Measurements from ENCODE around the gene TSPEAR.

The TSPEAR gene

DNA sequence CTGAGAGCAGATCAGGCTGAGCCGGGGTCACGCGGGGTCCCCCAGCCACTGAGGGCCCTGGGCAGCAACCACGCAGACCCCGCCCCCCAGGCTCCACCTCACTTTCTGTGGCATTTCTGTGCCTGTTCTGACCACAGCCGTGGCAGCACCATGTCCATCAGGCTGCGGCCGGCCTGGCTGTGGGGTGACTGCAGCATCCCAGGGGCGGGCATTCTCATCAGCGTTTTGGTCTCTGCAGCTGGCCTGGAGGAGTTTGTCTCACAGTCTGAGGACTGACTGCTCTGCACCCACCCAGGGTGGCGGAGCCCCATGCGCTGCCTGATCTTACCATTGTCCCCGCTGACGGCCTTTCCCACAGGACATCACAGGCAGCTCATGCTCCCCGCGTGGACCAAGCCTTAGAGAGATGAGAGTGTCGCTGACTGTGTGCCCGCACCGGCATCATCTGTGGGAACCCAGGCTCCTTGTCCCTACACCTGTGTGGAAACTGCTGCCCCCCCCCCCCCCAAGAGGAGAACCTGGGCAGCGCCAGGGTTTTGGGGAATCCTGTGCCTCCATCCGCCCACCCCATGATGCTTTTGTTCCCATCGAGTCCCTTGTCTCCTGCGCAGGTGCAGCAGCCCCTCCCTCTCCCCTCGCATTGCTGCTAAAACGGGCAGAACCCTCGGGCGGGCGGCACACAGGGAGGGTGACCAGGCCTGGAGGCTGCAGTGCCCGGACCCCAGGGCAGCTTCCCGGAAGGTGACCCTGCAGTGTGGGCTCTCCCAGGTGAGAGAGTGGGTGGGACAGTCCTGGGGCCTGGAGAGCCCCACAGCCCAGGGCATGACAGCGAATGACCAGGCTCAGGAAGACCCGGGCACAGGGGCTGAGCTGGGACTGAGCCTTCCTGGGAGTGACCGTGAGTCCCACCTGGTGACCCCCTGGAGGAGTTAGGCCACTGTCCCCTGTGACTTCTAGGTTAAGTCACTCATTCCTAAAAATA lies 173.2 kb downstream of the TSPEAR start:
- no peak for FAIRE-seq

DNA sequence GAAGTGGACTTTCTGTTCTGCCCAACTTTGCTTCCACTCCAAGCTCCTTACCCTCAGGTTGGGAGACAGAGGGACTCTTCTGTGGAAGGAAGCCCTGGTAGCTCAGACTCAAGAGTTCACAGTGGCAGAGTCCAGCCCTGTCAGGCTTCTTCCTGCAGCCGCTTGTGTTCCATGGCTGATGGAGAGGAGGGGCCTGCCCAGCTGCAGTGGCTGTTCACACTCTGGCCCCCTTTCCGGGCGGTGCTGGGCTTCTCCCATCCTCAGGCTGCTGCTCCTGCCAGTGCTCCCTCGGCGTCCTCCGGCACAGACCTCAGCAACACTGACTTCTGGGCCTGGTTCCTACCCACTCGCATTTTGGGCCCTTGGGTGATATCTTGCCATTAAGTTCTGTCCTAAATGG lies 175.4 kb downstream of the TSPEAR start:
- no peak for FAIRE-seq

DNA sequence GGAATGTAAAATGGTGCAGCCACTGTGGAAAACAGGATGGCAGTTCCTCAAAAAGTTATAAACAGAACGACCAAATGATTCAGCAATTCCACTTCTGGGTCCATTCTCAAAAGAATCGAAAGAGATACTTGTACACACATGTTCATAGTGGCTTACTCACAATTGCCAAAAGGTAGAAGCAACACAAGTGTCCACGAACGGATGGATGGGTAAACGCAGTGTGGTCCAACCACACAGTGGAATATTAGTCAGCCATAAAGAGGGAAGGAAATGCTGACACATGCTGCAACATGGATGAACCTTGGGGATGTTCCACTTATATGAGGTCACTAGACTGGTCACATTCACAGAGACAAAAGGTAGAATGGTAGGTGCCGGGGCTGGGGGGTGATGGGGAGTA lies 176.7 kb downstream of the TSPEAR start:
- no peak for FAIRE-seq

DNA sequence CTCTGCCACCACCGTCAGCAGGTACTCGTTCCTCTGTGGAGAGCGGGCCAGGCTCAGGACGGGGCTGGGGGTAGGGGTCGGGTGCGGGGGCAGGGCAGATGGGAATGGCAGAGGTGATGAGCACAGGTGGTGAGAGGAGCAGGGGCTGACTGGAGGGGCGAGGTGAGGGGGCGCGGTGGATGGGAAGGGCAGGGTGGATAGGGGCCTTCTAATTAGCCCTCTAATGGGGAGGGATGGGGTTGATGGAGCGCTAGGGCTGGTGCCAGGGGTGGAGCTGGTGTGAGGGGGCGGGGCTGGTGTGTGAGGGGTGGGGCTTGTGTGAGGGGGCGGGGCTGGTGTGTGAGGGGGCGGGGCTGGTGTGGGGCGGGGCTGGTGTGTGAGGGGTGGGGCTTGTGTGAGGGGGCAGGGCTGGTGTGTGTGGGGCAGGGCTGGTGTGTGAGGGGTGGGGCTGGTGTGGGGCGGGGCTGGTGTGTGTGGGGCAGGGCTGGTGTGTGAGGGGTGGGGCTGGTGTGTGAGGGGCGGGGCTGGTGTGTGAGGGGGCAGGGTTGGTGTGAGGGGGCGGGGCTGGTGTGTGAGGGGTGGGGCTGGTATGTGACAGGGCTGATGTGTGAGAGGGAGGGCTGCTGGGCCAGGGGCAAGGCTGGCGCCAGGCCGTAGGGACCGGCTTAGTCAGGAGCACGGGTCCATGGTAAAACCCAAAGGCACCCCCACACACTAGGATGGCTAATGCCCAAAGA lies 177.3 kb downstream of the TSPEAR start:
- FAIRE-seq = no peak

DNA sequence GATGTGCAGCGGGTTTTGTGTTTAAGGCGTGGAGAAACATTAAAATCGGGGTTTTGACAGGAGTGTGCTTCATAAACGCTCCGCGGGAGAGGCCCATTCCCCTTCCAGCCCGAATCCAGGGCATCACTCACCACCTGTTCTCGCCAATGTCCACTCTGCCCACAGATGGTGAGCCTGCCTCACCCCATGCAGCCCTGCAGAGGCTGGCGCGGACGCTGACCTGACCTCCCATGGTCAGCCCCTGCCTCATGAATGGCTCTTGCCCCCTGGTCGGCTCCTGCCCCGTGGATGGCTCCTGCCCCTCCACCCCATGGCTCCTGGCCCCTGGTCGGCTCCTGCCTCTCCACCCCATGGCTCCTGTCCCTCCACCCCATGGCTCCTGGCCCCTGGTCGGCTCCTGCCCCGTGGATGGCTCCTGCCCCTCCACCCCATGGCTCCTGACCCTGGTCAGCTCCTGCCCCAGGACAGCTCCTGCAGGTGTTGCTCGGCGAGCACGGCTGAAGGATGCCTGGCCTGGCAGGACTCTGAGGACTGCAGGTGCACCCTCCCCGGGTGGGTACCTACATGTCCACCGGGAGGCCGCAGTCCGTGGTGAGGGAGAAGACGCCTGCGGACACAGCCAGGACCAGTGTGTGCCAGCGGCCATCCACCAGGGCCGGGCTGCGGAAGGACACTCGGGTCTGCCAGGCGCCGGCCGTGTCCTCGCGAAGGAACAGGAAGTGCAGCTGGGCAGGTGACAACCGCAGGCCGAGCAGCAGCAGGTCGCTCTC lies 178.1 kb downstream of the TSPEAR start:
- FAIRE-seq = no peak

DNA sequence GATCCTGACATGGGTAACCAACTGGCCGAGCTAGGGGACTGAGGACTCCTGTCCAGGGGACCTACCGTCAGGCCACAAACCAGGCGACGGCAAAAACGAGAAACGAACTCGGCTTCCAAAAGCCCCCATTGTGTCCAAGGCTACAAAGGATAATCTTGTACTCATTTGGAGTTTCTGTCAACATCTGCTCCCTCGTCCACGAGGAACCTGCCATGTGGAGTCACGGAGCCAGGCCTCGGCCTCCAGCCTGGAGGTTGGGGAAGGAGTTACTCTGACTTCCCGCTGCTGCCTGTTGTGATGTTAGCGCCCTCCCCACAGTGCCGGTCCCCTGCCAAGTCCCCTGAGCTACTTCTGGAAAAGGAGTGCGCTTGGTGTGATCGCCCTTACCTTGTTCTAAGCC lies 178.7 kb downstream of the TSPEAR start:
- FAIRE-seq = no peak

DNA sequence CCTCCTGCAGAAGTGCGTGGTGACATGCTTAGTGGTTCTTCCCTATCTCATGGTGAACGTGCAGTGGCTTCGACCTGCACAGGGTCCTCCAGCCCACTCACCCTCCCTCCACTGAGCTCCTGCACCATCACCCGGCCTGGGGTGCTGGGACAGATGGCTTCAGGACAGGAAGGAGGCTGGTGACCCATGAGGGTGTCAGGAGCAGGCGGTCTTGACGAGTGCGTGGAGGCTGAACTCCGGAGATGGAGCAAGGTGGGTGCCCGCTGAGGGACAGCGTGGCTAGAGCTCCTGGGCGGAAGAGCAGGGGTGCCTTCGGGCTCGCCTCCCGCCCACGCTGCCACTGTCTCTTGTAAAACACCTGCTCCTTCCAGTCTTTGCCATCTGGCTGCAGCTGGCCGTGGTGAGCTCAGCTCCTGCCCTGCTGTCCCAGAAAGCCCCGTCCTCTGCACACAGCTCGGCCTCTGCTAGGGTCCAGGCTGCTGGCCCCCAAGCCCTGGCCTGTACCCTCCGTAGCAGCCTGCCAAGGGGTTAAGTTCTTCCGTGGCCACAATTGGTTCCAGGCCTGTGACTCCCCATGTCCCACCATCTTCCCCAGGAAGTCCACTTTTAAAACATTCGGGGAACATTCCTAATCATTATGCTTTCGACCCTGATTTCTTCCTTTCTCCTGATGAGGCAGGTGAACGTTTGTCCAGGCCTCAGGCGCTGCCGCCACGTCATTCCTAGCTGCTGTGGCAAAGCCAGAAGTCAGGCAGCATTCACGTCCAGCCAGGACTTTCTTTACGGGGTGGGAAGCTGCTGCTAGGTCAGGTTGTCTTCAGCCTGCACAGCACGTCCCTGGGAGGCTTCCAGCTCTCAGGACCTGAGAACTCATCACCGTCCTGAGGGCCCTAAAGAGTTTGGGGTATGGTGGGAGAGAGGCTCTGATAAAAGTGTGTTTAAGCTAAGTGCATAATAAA lies 179.5 kb downstream of the TSPEAR start:
- no peak for FAIRE-seq

DNA sequence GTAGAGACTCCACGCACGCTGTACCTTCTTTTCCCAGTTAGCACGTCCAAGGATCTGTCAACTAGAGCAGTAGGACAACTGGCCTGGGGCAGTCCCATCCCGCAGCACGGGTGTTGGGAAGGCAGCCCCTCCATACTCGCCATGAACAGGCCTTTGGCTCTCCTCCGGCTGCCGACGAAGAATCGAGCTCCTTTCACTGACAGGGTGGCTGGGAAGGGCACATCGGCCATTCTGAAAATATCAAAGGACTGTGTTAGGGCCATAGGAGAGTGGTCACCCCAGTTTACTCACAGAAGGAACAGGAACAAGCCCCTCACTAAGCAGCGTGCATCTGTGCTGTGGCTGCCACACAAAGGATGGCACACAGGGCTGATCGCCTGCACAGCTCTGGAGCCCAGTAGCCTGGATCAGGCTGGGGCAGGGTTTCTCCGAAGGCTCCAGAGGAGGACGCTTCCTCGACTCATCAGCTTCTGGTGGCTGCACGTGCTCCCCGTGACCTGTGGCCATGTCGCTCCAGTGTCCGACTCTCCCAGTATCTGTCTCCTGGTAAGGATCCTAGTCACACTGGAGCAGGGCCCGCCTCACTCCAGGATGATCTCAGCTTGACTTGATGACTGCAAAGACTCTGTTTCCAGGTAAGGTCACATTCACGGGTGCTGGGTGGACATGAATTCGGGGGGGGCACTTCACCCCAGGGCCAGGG lies 180.3 kb downstream of the TSPEAR start:
- FAIRE-seq = no peak

DNA sequence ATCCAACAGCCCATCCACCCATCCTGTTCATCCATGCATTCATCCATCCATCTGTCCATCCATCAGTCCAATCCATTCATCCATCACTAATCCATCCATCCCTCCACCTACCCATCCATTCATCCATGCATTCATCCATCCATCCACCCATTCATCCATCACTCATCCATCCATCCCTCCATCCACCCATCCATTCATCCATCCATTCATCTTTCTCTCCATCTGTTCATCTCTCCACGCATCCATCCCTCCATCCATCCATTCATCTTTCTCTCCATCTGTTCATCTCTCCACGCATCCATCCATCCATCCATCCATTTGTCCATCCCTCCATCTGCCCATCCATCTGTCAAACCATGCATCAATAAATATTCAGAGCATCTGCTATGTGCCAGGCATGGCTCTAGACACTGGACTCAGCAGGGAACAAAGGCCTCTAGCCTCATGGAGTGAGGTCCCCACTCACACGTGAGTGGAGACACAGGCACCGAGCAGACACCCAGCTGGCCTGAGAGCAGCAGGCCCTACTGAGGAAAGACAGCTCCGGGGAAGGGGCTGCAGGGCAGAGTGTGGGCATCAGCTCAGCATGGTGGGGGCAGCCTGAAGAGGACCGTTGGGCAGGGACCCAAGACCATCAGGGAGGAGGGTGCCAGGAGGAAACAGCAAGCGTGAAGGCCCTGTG lies 181.0 kb downstream of the TSPEAR start:
- no peak for FAIRE-seq

DNA sequence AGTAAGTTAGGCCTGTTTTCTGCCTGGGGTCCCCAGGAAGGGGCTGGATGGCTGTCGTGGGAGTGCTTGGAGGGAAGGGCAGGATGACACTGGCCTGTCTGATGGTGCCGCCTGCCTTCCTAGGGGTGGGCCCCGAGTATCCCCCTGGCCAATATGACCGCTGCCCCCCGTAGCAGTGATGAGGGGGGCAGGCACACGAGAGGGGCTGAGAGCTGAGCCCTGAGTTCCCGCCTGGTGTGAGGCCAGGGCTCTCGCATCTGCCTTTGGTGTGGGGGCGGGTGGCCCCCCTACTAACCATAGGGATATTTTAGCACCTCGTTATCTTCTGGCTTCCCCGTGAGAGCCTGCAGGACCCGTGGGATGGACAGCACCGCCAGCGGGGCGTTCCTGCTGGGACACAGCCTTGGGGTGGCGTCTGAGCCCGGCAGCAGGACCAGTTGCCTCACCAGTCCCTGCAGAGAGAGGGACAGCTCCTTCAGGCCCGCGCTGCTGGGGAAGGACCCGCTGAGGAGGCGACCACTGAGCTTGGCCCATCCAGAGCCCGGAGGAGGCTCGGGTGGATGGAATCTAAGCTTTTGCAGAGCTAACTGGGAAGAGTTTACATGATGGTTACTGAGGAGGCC lies 181.8 kb downstream of the TSPEAR start:
- no peak for FAIRE-seq

DNA sequence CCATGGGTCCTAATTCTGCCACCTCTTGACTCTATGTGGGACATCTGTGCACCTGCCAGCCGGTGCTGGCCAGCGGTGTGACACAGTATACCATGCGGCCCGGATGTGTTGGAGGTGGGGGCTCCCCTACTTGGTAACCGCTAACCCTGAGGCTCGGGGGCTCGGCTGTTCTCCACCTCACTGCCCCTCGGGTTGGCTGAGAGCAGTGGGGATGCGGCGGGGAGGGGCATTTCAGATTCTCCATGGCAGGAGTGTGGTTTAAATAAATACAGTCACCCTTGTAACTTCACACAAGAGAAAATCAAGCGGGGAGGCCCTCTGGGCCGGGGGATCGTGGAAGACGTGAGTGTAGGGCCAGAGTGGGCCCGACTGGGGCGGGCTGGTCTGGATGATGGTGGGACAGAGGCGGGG lies 182.4 kb downstream of the TSPEAR start:
- no peak for FAIRE-seq

DNA sequence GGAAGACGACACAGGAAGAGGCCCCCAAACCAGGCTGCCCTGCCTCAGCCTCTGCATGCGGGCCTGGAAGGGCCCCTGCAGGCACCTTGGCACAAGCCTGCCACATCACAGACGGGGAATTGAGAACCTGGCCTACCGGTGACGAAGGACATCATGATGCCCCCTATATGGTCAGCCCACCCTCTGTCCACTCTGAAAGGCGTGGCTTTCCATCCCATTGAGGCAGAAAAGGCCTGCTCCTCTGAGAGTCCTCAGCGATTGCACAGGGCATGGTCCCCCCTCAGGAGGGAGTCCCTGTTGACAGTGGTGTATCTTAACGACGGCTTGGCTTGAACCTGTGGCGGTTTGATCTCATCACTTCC lies 182.8 kb downstream of the TSPEAR start:
- FAIRE-seq = no peak

DNA sequence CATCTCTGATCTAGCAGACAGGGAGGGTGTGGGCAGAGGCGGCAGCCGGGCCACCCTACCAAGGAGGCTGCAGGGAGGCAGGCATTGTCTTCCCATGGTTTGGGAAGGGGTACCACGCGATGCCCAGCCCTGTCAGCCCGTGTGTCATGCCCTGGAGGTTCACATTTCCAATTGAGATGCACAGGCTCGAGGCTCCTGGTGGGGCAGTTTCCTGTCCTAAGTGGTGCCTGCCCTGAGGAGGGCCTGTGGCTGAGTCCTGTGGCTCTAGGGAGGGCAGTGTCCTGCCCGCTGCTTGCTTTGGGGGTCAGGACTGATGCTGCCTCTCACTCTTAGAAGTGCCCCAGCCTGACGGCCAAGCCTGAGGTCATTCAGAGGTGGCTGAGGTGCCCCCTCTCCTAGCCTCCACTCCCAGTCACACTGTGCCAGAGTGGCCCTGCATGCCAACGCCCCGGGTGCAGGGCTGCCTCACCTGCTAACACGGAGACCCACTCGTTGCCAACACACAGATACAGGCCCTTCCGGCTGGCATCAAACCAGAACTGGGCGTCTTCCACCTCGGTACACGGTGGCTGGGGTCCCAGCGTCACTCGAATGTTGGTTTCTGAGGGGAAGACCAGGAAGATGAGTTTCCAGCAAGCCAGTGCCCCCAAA lies 183.3 kb downstream of the TSPEAR start:
- FAIRE-seq = no peak

DNA sequence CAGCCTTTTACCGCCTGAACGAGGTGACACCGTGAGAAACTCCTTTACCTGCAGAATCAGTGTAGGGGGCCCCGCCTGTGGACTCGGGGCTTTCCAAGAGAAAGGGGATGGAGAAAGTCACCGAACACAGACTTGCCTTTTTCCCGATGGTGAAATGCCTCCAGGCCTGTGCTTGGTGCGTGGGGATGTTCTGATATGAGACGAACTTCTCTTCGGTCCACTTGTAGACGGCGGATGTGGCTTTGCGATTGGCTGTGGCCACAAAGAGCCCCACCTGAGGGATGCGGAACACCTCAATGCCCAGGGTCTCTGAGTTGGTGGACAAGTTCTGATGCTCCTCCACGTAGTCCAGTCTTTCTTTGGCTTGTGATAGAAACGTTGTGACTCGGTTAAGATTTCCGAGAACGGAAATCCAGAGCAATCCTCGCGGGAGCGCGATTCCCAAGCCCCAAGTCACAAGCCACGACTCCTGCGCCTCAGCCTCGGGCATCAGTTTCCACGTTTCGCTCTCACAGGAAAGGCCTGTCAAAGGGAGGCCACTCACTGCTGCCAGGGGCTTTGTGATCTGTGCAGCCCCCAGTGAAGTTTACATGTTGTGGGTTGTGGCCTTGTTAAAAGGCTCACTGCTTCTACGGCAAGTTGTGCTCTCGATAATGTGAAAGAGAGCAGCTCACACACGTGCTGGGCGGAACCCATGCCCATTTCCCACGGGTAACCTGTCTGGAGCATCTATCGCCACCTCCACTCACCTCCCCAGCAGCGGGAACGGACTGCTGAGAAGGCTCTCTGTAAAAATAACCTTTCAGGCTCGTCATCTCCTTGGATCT lies 184.0 kb downstream of the TSPEAR start:
- FAIRE-seq = no peak

DNA sequence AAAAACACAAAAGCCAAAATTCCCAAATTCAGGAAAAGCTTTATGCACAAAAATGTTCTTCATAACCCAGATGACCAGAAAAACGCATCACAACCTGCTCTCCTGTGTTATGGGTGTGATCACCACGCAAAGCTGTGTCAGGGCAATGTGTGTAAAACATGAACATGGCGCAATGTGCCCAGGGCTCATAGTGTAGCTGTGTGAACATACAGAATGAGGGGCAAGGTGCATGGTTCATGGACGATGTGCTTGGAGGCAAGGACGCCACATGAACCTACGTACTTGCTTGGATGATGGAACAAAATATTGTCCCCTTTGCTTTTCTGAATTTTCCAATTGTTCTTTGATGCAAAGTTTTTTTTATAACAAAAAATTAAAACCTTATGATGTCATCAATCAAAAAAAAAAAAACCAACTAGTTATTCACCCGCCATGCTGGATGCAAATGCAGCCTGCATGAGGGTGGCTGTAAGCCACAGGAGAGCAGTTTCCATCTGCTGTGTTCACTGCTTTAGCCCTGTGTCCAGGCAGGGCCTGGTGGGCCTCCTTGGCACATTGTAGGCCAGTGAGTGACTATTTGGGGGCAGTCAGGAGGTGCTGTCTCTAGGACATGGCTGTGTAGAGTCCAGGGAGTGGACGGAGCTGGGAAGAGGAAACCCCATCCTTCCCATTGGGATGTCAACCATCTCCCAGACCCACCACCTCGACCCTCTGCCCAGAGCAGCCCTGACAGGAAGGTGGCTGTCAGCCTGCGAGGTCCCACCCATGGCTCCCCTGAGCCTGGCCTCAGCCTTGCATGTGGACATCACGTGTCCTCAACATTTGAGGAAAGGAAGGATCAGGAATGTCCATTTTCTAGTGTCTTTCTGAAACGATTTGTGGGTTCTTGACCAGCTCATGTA lies 185.0 kb downstream of the TSPEAR start:
- FAIRE-seq = no peak

DNA sequence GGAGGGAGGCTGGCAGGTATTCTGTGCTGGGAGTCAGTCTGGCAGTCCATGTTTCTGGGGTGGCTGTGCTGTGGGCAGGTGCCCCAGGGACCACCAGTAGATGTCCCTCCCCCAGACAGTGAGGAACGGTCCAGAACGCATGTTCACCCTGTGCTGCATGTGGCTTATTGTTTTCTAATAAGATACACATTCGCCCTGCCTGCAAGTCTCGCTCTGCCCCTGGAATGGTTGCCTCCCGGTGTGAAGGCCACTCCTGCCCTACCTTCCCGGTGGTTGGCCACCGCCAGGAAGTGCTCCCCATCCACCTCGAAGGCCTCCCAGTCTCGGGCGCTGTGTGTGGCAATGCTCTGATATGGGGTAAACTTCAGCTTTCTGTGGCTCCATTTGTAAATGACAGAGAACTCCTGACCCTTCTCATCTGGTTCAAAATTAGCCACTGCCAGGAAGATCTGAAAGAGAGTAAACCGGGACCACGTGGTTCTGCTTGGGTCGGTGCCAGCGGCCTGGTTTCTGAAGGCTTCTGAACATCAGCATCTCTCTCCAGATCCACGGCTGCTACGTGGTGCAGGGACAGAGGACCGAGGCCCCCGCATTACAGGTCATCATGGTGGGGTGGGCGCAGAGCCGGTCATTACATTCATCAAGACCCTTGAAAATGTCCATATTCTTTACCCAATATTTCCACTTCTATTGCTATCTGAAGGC lies 185.8 kb downstream of the TSPEAR start:
- FAIRE-seq = no peak

All from TTC549 (cell line).